PC-9 (cell line): ENCODE results near the gene RCC2. TPM values are rescaled to one million over a fixed set of nuclear protein-coding genes. Genes with fewer than 3 reads are reported as not detected.
"Not testable (repeated sequence)": the region's sequence is repeated elsewhere in the genome, so short reads cannot be mapped to it uniquely, and the experiment has no call there.

Source experiments
- Bru-seq: library from RNA; stranded (reverse); fragments of 400-500 nt; gene quantifications from one replicate; lab custom pipeline; 2021; lab: Mats Ljungman, UMichigan
- BruChase-seq, 2 experiments: library from RNA; stranded (reverse); fragments of 400-500 nt; gene quantifications; one replicate each; lab custom pipeline; 2021; lab: Mats Ljungman, UMichigan
- BruUV-seq: library from RNA; stranded (reverse); fragments of 400-500 nt; replicated peaks from 2 replicates; lab custom pipeline; 2021; lab: Mats Ljungman, UMichigan
- CTCF ChIA-PET: fragments of 300-600 bp; sonication (Branson Sonifier 250); formaldehyde crosslinking; loops from one replicate; lab custom pipeline; 2022; ENCODE audit warnings: antibody characterized with exemption; lab: Charles Lee
- POLR2A ChIA-PET: fragments of 300-600 bp; sonication (Branson Sonifier 250); formaldehyde crosslinking; loops from one replicate; lab custom pipeline; 2022; ENCODE audit warnings: antibody characterized with exemption; ENCODE audit not compliant: unreplicated experiment; lab: Charles Lee
- DNase-seq, 2 experiments: peaks; one replicate each; pipeline versions ENCODE4 v3.0.0 to v3.0.0-alpha.2; 2015 to 2022; ENCODE audit warnings: mixed read lengths in 1 of 2
- H2AFZ ChIP-seq: fragments of 200-600 bp; sonication (generic); 2 replicates; pipeline ENCODE4 v1.8.1; 2017; ENCODE audit warnings: antibody characterized with exemption
- H3F3A ChIP-seq: fragments of 200-600 bp; sonication (generic); 2 replicates; pipeline ENCODE4 v1.8.1; 2017; ENCODE audit warnings: antibody characterized with exemption, mild to moderate bottlenecking, low read depth; ENCODE audit not compliant: insufficient read depth
- H3K27ac ChIP-seq: fragments of 200-600 bp; sonication (generic); 2 replicates; pipeline ENCODE4 v1.6.1; 2016; ENCODE audit warnings: mixed run types
- H3K27me3 ChIP-seq: fragments of 200-600 bp; sonication (generic); 2 replicates; pipeline ENCODE4 v1.6.1; 2016; ENCODE audit warnings: low read depth, mixed run types; ENCODE audit not compliant: insufficient read depth
- H3K36me3 ChIP-seq: fragments of 200-600 bp; sonication (generic); 2 replicates; pipeline ENCODE4 v1.6.1; 2016; ENCODE audit warnings: low read depth, mixed run types
- H3K4me1 ChIP-seq: fragments of 200-600 bp; sonication (generic); replicated peaks from 2 replicates; pipeline ENCODE4 v1.6.1; 2016; ENCODE audit warnings: mixed run types; ENCODE audit not compliant: insufficient read depth
- H3K4me2 ChIP-seq: fragments of 200-600 bp; sonication (generic); 2 replicates; pipeline ENCODE4 v1.6.1; 2017; ENCODE audit warnings: mixed run types
- H3K4me3 ChIP-seq: fragments of 200-600 bp; sonication (generic); 2 replicates; pipeline ENCODE4 v1.6.1; 2016; ENCODE audit warnings: mixed run types
- H3K79me2 ChIP-seq: fragments of 200-600 bp; sonication (generic); 2 replicates; pipeline ENCODE4 v1.6.1; 2017; ENCODE audit warnings: low read depth, mixed run types
- H3K9me2 ChIP-seq: fragments of 200-600 bp; sonication (generic); 2 replicates; pipeline ENCODE4 v1.8.1; 2017; ENCODE audit warnings: mild to moderate bottlenecking; ENCODE audit not compliant: insufficient read depth
- H3K9me3 ChIP-seq: fragments of 200-600 bp; sonication (generic); 2 replicates; pipeline ENCODE4 v1.8.1; 2016; ENCODE audit warnings: low read depth; ENCODE audit not compliant: insufficient read depth
- H4K20me1 ChIP-seq: fragments of 200-600 bp; sonication (generic); 2 replicates; pipeline ENCODE4 v1.8.1; 2017; ENCODE audit not compliant: insufficient read depth
- EZH2 ChIP-seq: fragments of 200-600 bp; sonication (generic); IDR thresholded peaks from 2 replicates; pipeline ENCODE4 v1.8.0; 2017; ENCODE audit warnings: antibody characterized with exemption, low read depth
- intact Hi-C: fragments of 100-400 bp; cut with micrococcal nuclease; formaldehyde crosslinking; loops from one replicate; pipeline ENCODE4 v1.10.0; 2022; ENCODE audit not compliant: unreplicated experiment
- long read RNA-seq: library from polyadenylated mRNA; stranded (forward); transcript quantifications from one replicate; pipeline ENCODE4 v2.0.0, GENCODE V29; 2022
- total RNA-seq: library from RNA; stranded (reverse); gene quantifications from 2 replicates; pipeline ENCODE4 v1.2.3, GENCODE V29; 2021
- TF ChIP-seq, protein P1 (sequence below): fragments of 200-600 bp; sonication (generic); conservative IDR thresholded peaks from 2 replicates; pipeline ENCODE4 v1.6.1; 2017; ENCODE audit warnings: mixed run types, antibody characterized with exemption, mild to moderate bottlenecking, moderate library complexity

The RCC2 gene
- total RNA-seq: 158 and 170 TPM in 2 replicates
- percentile 89 among the genes with signal in this experiment for Bru-seq, nascent RNA
- BruChase-seq, experiment 1, labeled RNA remaining after a 2-hour chase: percentile 93 among the genes with signal in this experiment
- percentile 97 among the genes with signal in this experiment for BruChase-seq, experiment 2, labeled RNA remaining after a 6-hour chase
- long read RNA-seq, full-length matches to known transcripts: 18 of 84 reads
- long read RNA-seq, partial matches to known transcripts: 20 of 84 reads
- long read RNA-seq, other reads (novel, unspliced or antisense): 46 of 84 reads

DNA sequence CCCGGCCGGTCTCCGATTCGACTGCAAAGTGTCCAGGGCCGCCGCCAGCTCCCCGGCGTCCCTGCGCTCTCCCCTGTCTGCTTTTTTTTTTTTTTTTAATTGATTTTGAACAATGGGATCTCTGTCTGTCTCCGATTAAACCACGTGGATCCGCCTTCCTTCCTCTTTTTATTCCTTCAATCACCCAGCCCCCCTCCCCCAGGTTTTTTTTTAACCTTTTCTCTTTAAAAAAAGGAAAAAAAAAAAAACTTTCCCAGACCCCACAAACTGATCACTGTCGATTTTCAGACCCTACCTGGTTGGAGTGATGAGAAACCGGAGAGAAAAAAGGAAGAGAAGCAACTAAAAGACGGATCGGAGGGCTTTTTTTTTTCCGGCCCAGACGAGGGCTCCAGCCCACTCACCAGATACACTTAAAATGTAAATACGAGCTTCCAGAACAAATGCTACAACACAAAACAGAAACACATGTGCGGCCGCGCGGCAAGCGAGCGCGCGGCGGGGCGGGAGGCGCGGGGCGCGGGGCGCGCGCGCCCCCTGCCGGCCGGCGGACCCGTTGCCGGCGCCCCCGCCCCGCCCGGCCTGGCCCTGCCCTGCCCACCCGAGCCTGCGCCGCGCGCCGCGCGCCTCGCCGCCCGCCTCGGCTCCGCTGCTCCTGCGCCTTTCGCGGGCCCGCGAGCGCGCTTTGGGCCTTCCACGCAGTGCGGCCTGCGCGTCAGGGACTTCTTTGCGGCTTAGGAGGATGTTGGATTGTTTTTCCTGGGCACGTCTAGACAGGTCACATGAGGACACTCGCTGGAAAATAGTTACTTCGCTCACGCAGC lies at the start of gene RCC2:
Gene RCC2 (minus strand): TSS at position 428 of the 824 bp plus-strand sequence. CDS start 1,163 bp downstream, outside the sequence.
- Histone ChIP-seq H3K36me3 (peaks cover 7% of the 10 kb centered on the region; the same call in 1 of the 2 replicates), H3K79me2 (peaks cover 53% of the 10 kb centered on the region), H4K20me1 (peaks cover 28% of the 10 kb centered on the region), H3K27ac (peak within 1 kb of the TSS; percentile 100), H3F3A (peaks cover 32% of the 10 kb centered on the region), H3K4me3 (peak within 1 kb of the TSS; percentile 96), H3K4me1 (peaks cover 25% of the 10 kb centered on the region), H2AFZ (peak within 1 kb of the TSS; percentile 73; the same call in 1 of the 2 replicates), H3K27me3 (no peaks in the 10 kb centered on the region), H3K4me2 (peak within 1 kb of the TSS; percentile 93), H3K9me3 (no peaks in the 10 kb centered on the region), H3K9me2 (no peaks in the 10 kb centered on the region)
- intact Hi-C loops: loop anchor here (5.0 kb wide), 1 partner anchor 53 kb away; no protein-coding TSS in a partner anchor
- DNase-seq: peak; percentile 38 to 57
- CTCF ChIA-PET: interaction anchor here (0.6 to 1.1 kb wide), 7 partner anchors 36 to 391 kb away, joined by 3 to 14 read pairs (median 5); no protein-coding TSS in a partner anchor
- no TSS peak for BruUV-seq
- TF ChIP-seq, protein P1, sequence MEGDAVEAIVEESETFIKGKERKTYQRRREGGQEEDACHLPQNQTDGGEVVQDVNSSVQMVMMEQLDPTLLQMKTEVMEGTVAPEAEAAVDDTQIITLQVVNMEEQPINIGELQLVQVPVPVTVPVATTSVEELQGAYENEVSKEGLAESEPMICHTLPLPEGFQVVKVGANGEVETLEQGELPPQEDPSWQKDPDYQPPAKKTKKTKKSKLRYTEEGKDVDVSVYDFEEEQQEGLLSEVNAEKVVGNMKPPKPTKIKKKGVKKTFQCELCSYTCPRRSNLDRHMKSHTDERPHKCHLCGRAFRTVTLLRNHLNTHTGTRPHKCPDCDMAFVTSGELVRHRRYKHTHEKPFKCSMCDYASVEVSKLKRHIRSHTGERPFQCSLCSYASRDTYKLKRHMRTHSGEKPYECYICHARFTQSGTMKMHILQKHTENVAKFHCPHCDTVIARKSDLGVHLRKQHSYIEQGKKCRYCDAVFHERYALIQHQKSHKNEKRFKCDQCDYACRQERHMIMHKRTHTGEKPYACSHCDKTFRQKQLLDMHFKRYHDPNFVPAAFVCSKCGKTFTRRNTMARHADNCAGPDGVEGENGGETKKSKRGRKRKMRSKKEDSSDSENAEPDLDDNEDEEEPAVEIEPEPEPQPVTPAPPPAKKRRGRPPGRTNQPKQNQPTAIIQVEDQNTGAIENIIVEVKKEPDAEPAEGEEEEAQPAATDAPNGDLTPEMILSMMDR: no peak
- TF ChIP-seq EZH2: no peak
- POLR2A ChIA-PET: no interaction called here

DNA sequence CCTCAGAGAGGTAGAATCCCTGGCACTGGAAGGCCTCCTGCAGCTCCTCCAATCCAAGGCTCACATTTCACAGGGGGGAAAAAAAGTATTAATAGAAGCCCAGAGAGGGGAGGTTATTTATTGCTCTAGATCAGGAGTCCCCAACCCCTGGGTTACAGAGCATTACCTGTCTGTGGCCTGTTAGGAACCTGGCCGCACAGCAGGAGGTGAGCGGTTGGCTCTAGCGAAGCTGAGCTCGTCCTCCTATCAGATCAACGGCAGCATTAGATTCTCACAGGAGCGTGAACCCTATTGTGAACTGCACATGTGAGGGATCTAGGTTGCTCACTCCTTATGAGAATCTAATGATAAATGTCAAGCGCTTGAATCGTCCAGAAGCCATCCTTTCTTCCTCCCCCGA lies 46.8 kb upstream of the RCC2 start:
- no peaks in the 10 kb centered on the region for H4K20me1 ChIP-seq
- H3F3A ChIP-seq: no peaks in the 10 kb centered on the region
- H2AFZ ChIP-seq: no peak overlapping the region
- no peak overlapping the region for H3K4me2 ChIP-seq
- no TSS peak for BruUV-seq
- H3K9me3 ChIP-seq: no peaks in the 10 kb centered on the region
- no peaks in the 10 kb centered on the region for H3K4me1 ChIP-seq
- POLR2A ChIA-PET: no interaction called here
- TF ChIP-seq, protein P1: no peak
- no peak for TF ChIP-seq EZH2
- intact Hi-C loops: no loop called here
- H3K9me2 ChIP-seq: no peaks in the 10 kb centered on the region
- no peaks in the 10 kb centered on the region for H3K27me3 ChIP-seq
- no peaks in the 10 kb centered on the region for H3K79me2 ChIP-seq
- no peak for DNase-seq
- no peak overlapping the region for H3K4me3 ChIP-seq
- no peak overlapping the region for H3K27ac ChIP-seq
- H3K36me3 ChIP-seq: no peaks in the 10 kb centered on the region
- CTCF ChIA-PET: interaction anchor here (0.8 kb wide), 1 partner anchor 39 kb away, joined by 4 read pairs; no protein-coding TSS in a partner anchor

GRCh38 chr1:17485281-17485680 lies 45.8 kb upstream of the RCC2 start:
- intact Hi-C loops: loop anchor here (1.0 kb wide), 1 partner anchor 426 kb away; no protein-coding TSS in a partner anchor

GRCh38 chr1:17481981-17482380 lies 42.5 kb upstream of the RCC2 start:
- H2AFZ ChIP-seq, H3K27ac ChIP-seq, intact Hi-C loops, H3K9me3 ChIP-seq, H4K20me1 ChIP-seq, H3K4me3 ChIP-seq, H3F3A ChIP-seq, BruUV-seq, POLR2A ChIA-PET, H3K9me2 ChIP-seq, DNase-seq, H3K79me2 ChIP-seq, CTCF ChIA-PET, H3K36me3 ChIP-seq, H3K4me1 ChIP-seq, H3K4me2 ChIP-seq, H3K27me3 ChIP-seq: not testable (repeated sequence)

More at GRCh38 chr1:17485281-17485680, 45.8 kb upstream of the RCC2 start:
- H3F3A ChIP-seq: no peaks in the 10 kb centered on the region
- no peaks in the 10 kb centered on the region for H3K9me2 ChIP-seq
- ChIA-PET CTCF (no interaction called here), POLR2A (no interaction called here)
- H3K79me2 ChIP-seq: no peaks in the 10 kb centered on the region
- no peak overlapping the region for H3K4me3 ChIP-seq
- TF ChIP-seq EZH2: no peak
- TF ChIP-seq, protein P1: peak; percentile 35; the same call in 1 of the 2 replicates
- DNase-seq: no peak
- no TSS peak for BruUV-seq
- no peaks in the 10 kb centered on the region for H4K20me1 ChIP-seq
- no peaks in the 10 kb centered on the region for H3K27me3 ChIP-seq
- H3K27ac ChIP-seq: no peak overlapping the region
- H2AFZ ChIP-seq: no peak overlapping the region
- H3K36me3 ChIP-seq: no peaks in the 10 kb centered on the region
- no peaks in the 10 kb centered on the region for H3K9me3 ChIP-seq
- no peak overlapping the region for H3K4me2 ChIP-seq
- H3K4me1 ChIP-seq: no peaks in the 10 kb centered on the region
